Uterus (tissue), 2 donors: ENCODE measurements around the gene HK3.

ENCODE experiments used
- CTCF ChIP-seq, 4 experiments: fragments of 200-600 bp in 2 of 4; fragments of 450-650 bp in 2 of 4; sonication (generic) in 2 of 4; IDR thresholded peaks; one replicate each; pipeline ENCODE4 v1.5.1; 2016 to 2019; ENCODE audit warnings: antibody characterized with exemption in 4 of 4, mild to moderate bottlenecking in 2 of 4, moderate library complexity in 1 of 4
- POLR2A ChIP-seq, 2 donors: fragments of 450-650 bp; IDR thresholded peaks; one replicate each; pipeline ENCODE4 v1.6.1; 2016; ENCODE audit warnings: antibody characterized with exemption in 2 of 2, mild to moderate bottlenecking in 1 of 2, moderate library complexity in 1 of 2

GRCh38 chr5:176870110-176870591, 29.0 kb downstream of the HK3 start:
- no peak for TF ChIP-seq CTCF (IDR thresholded peaks at IDR 0.05)
- no peak for TF ChIP-seq POLR2A (IDR thresholded peaks at IDR 0.05)
